K562 (cell line): ENCODE results near the gene OSGIN1. TPM values are rescaled to one million over a fixed set of nuclear protein-coding genes. Genes with fewer than 3 reads are reported as not detected.

Experiments
- BACH1 ChIP-seq: fragments of 200-800 bp; sonication (Bioruptor generic); IDR thresholded peaks from 2 replicates; pipeline ENCODE4 v1.6.1; 2016; ENCODE audit warnings: missing genetic modification characterization, missing compliant biosample characterization
- PML ChIP-seq: IDR thresholded peaks from 2 replicates; pipeline ENCODE4 v1.6.1; 2012; ENCODE audit warnings: low read length, inconsistent platforms
- RBM15 ChIP-seq: fragments of 200-400 bp; formaldehyde crosslinking; IDR thresholded peaks from 2 replicates; pipeline ENCODE4 v1.6.1; 2018; ENCODE audit warnings: mild to moderate bottlenecking, low read length, moderate library complexity; ENCODE audit not compliant: insufficient read depth
- RBM34 ChIP-seq: fragments of 200-400 bp; formaldehyde crosslinking; IDR thresholded peaks from 2 replicates; pipeline ENCODE4 v1.6.1; 2018; ENCODE audit warnings: low read length, borderline replicate concordance; ENCODE audit not compliant: insufficient read depth
- RFX5 ChIP-seq: IDR thresholded peaks from 2 replicates; pipeline ENCODE4 v1.6.1; 2011; ENCODE audit warnings: low read depth, mild to moderate bottlenecking, improper control_type of control experiment, low read length
- TCF7 ChIP-seq: sonication (generic); IDR thresholded peaks from 2 replicates; pipeline ENCODE4 v1.6.1; 2016; ENCODE audit warnings: antibody characterized with exemption, borderline replicate concordance
- ZKSCAN3 ChIP-seq: fragments of 250-450 bp; sonication (Bioruptor Pico); IDR thresholded peaks from 2 replicates; pipeline ENCODE4 v1.4.0; 2020
- polyA plus RNA-seq, 8 experiments: library from polyadenylated mRNA; depleted of rRNA in 4 of 8; stranded (reverse) in 5 of 8; unstranded in 3 of 8; fragments of >200 nt; fragmentation: Nextera tagmentation in 2 of 8; fragmentation: Illumina TruSeq in 1 of 8; extraction: Ambion mirVana in 2 of 8; extraction: Trizol in 1 of 8; gene quantifications; 2 replicates each; pipeline versions ENCODE4 v1.2.1 to v1.2.3, GENCODE V29; 2011 to 2014; ENCODE audit warnings: inconsistent platforms in 1 of 8, missing spikeins in 1 of 8
- total RNA-seq, 7 experiments: library from RNA; depleted of rRNA in 6 of 7; stranded (reverse); fragments of >200 nt in 6 of 7; fragmentation: Illumina TruSeq in 2 of 7; extraction: Trizol in 2 of 7; gene quantifications; 2 replicates each; pipeline versions ENCODE4 v1.2.1 to v1.2.3, GENCODE V29; 2011 to 2021; ENCODE audit warnings: low replicate concordance in 1 of 7
- TF ChIP-seq, protein P1 (sequence below): fragments of 250-450 bp; sonication (Bioruptor Pico); IDR thresholded peaks from 2 replicates; pipeline ENCODE4 v1.9.0; 2021; ENCODE audit warnings: mild to moderate bottlenecking
- TF ChIP-seq, protein P2 (sequence below): sonication (generic); formaldehyde crosslinking; IDR thresholded peaks from 2 replicates; pipeline ENCODE4 v1.8.1; 2022; ENCODE audit warnings: missing genetic modification reagents
- TF ChIP-seq, protein P3 (sequence below): fragments of 250-450 bp; sonication (Bioruptor Pico); IDR thresholded peaks from 2 replicates; pipeline ENCODE4 v1.4.0; 2020; ENCODE audit warnings: mild to moderate bottlenecking, moderate library complexity, borderline replicate concordance
- TF ChIP-seq, protein P4 (sequence below): fragments of 450-650 bp; conservative IDR thresholded peaks from 2 replicates; pipeline ENCODE4 v1.6.1; 2016; ENCODE audit warnings: missing genetic modification characterization, low read depth, mild to moderate bottlenecking, control low read depth, missing compliant biosample characterization

OSGIN1 gene
- total and polyA plus RNA-seq, 9 of the 15 experiments (the other 6 are each of a cell fraction or from before 2014, with no cell fraction given) = 0.03 to 3.6 (median 1.6) TPM

DNA sequence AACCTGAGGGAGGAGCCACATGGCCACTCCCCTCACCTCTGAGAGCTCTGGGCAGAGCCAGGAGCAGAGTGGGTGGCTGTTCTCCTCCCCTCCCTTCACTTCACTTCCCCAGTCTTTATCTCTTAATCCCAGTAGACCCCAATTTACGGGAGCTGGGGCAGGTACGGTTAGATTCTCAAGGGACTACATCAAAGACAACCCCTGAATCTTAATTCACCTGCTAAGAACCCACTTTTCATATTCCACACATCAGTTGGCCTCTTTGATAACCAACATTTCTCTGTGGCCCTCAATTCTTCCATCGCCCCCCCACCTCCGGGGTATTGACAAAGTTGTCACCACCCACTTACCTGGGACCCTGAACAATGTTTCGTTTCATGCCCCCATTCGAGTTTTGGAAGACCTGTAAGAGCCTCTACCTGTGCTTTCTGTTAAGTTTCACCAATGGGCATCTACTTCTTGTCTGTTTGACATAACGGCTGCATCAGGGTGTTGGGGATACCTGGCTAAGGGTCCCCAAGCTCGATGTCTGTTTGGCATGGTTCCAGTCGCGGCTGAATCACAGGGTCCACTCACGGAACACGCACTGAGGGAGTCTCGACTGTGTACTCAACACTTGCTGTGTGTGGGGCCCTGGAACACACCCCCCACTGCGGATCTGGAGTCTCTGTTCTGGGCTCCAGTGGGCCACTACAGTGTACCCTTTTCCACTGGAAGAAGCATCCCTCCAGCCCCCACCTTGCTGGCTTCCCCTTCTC lies 61.7 kb downstream of the OSGIN1 start (continued):
- TF ChIP-seq, protein P1, sequence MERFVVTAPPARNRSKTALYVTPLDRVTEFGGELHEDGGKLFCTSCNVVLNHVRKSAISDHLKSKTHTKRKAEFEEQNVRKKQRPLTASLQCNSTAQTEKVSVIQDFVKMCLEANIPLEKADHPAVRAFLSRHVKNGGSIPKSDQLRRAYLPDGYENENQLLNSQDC (CRISPR knock-in tag) = no peak
- TF ChIP-seq, protein P2, sequence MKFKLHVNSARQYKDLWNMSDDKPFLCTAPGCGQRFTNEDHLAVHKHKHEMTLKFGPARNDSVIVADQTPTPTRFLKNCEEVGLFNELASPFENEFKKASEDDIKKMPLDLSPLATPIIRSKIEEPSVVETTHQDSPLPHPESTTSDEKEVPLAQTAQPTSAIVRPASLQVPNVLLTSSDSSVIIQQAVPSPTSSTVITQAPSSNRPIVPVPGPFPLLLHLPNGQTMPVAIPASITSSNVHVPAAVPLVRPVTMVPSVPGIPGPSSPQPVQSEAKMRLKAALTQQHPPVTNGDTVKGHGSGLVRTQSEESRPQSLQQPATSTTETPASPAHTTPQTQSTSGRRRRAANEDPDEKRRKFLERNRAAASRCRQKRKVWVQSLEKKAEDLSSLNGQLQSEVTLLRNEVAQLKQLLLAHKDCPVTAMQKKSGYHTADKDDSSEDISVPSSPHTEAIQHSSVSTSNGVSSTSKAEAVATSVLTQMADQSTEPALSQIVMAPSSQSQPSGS (CRISPR knock-in tag) = no peak
- TF ChIP-seq TCF7 (no peak), PML (no peak), RBM15 (no peak), RFX5 (no peak), BACH1 (tag) (no peak), ZKSCAN3 (CRISPR knock-in tag) (no peak), RBM34 (no peak)
- TF ChIP-seq, protein P3, sequence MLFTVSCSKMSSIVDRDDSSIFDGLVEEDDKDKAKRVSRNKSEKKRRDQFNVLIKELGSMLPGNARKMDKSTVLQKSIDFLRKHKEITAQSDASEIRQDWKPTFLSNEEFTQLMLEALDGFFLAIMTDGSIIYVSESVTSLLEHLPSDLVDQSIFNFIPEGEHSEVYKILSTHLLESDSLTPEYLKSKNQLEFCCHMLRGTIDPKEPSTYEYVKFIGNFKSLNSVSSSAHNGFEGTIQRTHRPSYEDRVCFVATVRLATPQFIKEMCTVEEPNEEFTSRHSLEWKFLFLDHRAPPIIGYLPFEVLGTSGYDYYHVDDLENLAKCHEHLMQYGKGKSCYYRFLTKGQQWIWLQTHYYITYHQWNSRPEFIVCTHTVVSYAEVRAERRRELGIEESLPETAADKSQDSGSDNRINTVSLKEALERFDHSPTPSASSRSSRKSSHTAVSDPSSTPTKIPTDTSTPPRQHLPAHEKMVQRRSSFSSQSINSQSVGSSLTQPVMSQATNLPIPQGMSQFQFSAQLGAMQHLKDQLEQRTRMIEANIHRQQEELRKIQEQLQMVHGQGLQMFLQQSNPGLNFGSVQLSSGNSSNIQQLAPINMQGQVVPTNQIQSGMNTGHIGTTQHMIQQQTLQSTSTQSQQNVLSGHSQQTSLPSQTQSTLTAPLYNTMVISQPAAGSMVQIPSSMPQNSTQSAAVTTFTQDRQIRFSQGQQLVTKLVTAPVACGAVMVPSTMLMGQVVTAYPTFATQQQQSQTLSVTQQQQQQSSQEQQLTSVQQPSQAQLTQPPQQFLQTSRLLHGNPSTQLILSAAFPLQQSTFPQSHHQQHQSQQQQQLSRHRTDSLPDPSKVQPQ = no peak
- TF ChIP-seq, protein P4, sequence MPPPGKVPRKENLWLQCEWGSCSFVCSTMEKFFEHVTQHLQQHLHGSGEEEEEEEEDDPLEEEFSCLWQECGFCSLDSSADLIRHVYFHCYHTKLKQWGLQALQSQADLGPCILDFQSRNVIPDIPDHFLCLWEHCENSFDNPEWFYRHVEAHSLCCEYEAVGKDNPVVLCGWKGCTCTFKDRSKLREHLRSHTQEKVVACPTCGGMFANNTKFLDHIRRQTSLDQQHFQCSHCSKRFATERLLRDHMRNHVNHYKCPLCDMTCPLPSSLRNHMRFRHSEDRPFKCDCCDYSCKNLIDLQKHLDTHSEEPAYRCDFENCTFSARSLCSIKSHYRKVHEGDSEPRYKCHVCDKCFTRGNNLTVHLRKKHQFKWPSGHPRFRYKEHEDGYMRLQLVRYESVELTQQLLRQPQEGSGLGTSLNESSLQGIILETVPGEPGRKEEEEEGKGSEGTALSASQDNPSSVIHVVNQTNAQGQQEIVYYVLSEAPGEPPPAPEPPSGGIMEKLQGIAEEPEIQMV (tag) = no peak
